WTC11 (cell line): ENCODE measurements around the gene ANKMY2. TPM values are rescaled to one million over a fixed set of nuclear protein-coding genes. Genes with fewer than 3 reads are reported as not detected.

Source experiments
- ATAC-seq: fragments of 200-7000 bp; cut with Tn5 transposase; 2 replicates; pipeline ENCODE4 v1.10.0; 2021; ENCODE audit warnings: mild to moderate bottlenecking, moderate library complexity
- CTCF ChIA-PET: fragments of 300-600 bp; sonication (Branson Sonifier 250); formaldehyde crosslinking; loops from one replicate; lab custom pipeline; 2021; ENCODE audit warnings: antibody characterized with exemption; lab: Charles Lee
- POLR2A ChIA-PET: fragments of 350-600 bp; sonication (Branson Sonifier 250); formaldehyde crosslinking; loops from one replicate; lab custom pipeline; 2021; ENCODE audit warnings: antibody characterized with exemption; lab: Charles Lee
- DNase-seq: peaks from one replicate; pipeline ENCODE4 v3.0.0; 2021; ENCODE audit warnings: low spot score
- H3K27ac Mint-ChIP-seq: 2 replicates; pipeline ENCODE4 v1.8.0; 2021; ENCODE audit warnings: mixed read lengths
- H3K27me3 Mint-ChIP-seq: 2 replicates; pipeline ENCODE4 v1.8.0; 2021; ENCODE audit warnings: low read depth, mild to moderate bottlenecking, moderate library complexity, mixed read lengths
- H3K36me3 Mint-ChIP-seq: 2 replicates; pipeline ENCODE4 v1.8.0; 2021; ENCODE audit warnings: mixed read lengths
- H3K4me1 Mint-ChIP-seq: 2 replicates; pipeline ENCODE4 v1.8.0; 2022; ENCODE audit warnings: mixed read lengths
- H3K4me3 Mint-ChIP-seq: 2 replicates; pipeline ENCODE4 v1.8.0; 2021; ENCODE audit warnings: mild to moderate bottlenecking, moderate library complexity, mixed read lengths
- H3K9me3 Mint-ChIP-seq: 2 replicates; pipeline ENCODE4 v1.8.0; 2021; ENCODE audit warnings: mixed read lengths
- ETV6 ChIP-seq: sonication (generic); formaldehyde crosslinking; IDR thresholded peaks from 2 replicates; pipeline ENCODE4 v1.8.1; 2022; ENCODE audit warnings: mild to moderate bottlenecking, missing genetic modification reagents
- JAZF1 ChIP-seq: fragments of 250-450 bp; sonication (Bioruptor Pico); IDR thresholded peaks from 2 replicates; pipeline ENCODE4 v1.9.0; 2021; ENCODE audit warnings: moderate library complexity, mild to moderate bottlenecking, inconsistent platforms
- KAT7 ChIP-seq: sonication (generic); formaldehyde crosslinking; IDR thresholded peaks from 2 replicates; pipeline ENCODE4 v1.8.1; 2023; ENCODE audit warnings: missing genetic modification reagents, mild to moderate bottlenecking, borderline replicate concordance
- MXD4 ChIP-seq: fragments of 250-450 bp; sonication (Bioruptor Pico); IDR thresholded peaks from 2 replicates; pipeline ENCODE4 v1.8.0; 2021; ENCODE audit warnings: mild to moderate bottlenecking, moderate library complexity, borderline replicate concordance
- NFE2L1 ChIP-seq: sonication (generic); formaldehyde crosslinking; IDR thresholded peaks from 2 replicates; pipeline ENCODE4 v1.8.1; 2023; ENCODE audit warnings: missing genetic modification reagents
- NR1H2 ChIP-seq: sonication (generic); formaldehyde crosslinking; IDR thresholded peaks from 2 replicates; pipeline ENCODE4 v1.9.0; 2021; ENCODE audit warnings: mild to moderate bottlenecking, moderate library complexity, missing genetic modification reagents
- PRRX2 ChIP-seq: fragments of 250-450 bp; sonication (Bioruptor Pico); IDR thresholded peaks from 2 replicates; pipeline ENCODE4 v1.8.0; 2021; ENCODE audit warnings: mild to moderate bottlenecking
- TEAD1 ChIP-seq: sonication (generic); formaldehyde crosslinking; IDR thresholded peaks from 2 replicates; pipeline ENCODE4 v1.8.0; 2022; ENCODE audit warnings: mild to moderate bottlenecking, missing genetic modification reagents
- ZBTB21 ChIP-seq: sonication (generic); formaldehyde crosslinking; IDR thresholded peaks from 2 replicates; pipeline ENCODE4 v1.8.1; 2023; ENCODE audit warnings: mild to moderate bottlenecking, missing genetic modification reagents, borderline replicate concordance
- ZNF219 ChIP-seq: sonication (generic); formaldehyde crosslinking; IDR thresholded peaks from 2 replicates; pipeline ENCODE4 v1.8.0; 2023; ENCODE audit warnings: missing genetic modification reagents, mild to moderate bottlenecking, borderline replicate concordance
- total RNA-seq: library from RNA; stranded (reverse); gene quantifications from 3 replicates; pipeline ENCODE4 v1.2.3, GENCODE V29; 2021
- TF ChIP-seq, protein P1 (sequence below): sonication (generic); formaldehyde crosslinking; IDR thresholded peaks from 2 replicates; pipeline ENCODE4 v1.8.1; 2023; ENCODE audit warnings: mild to moderate bottlenecking, missing genetic modification reagents, moderate library complexity
- TF ChIP-seq, protein P2 (sequence below): sonication (generic); formaldehyde crosslinking; IDR thresholded peaks from 2 replicates; pipeline ENCODE4 v1.8.1; 2022; ENCODE audit warnings: missing genetic modification reagents, borderline replicate concordance
- TF ChIP-seq, protein P3 (sequence below): sonication (generic); formaldehyde crosslinking; IDR thresholded peaks from 2 replicates; pipeline ENCODE4 v1.8.1; 2022; ENCODE audit warnings: mild to moderate bottlenecking, moderate library complexity, missing genetic modification reagents
- TF ChIP-seq, protein P4 (sequence below): sonication (generic); formaldehyde crosslinking; IDR thresholded peaks from 2 replicates; pipeline ENCODE4 v1.8.0; 2023; ENCODE audit warnings: mild to moderate bottlenecking, missing genetic modification reagents
- TF ChIP-seq, protein P5 (sequence below): fragments of 250-450 bp; sonication (Bioruptor Pico); IDR thresholded peaks from 2 replicates; pipeline ENCODE4 v1.9.0; 2021; ENCODE audit warnings: moderate library complexity, mild to moderate bottlenecking, inconsistent platforms, borderline replicate concordance
- TF ChIP-seq, protein P6 (sequence below): fragments of 250-450 bp; sonication (Bioruptor Pico); IDR thresholded peaks from 2 replicates; pipeline ENCODE4 v2.1.2; 2022; ENCODE audit warnings: mild to moderate bottlenecking, moderate library complexity
- TF ChIP-seq, protein P7 (sequence below): sonication (generic); formaldehyde crosslinking; IDR thresholded peaks from 2 replicates; pipeline ENCODE4 v1.8.0; 2022; ENCODE audit warnings: missing genetic modification reagents
- TF ChIP-seq, protein P8 (sequence below): fragments of 250-450 bp; sonication (Bioruptor Pico); IDR thresholded peaks from 2 replicates; pipeline ENCODE4 v1.9.0; 2021; ENCODE audit warnings: mild to moderate bottlenecking

ANKMY2 gene
- total RNA-seq, 1 experiment from 2014 or later = 13.6 TPM

DNA sequence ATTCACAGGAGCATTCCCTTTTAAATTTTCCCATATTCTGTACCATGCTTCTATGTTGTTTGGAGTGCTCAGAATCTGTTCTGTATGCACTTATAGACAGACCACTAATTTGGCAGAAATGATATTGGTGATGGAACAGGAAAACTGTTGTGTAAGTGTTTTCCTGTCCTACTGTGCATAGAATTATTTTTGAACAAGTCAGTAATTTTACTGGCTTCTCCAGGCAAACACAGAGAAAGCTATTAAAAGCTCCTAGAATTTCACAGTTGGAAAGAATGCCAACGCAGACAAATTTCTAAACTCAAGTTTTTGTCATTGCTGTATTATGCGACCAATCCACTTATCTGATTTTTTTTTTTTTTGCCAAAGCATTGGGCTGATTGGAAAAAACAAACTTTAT, 55.7 kb downstream of the ANKMY2 start:
- DNase-seq = no peak
- POLR2A ChIA-PET = no interaction called here
- Mint-ChIP-seq H3K27ac (no peak overlapping the region), H3K4me3 (no peak overlapping the region), H3K27me3 (no peaks in the 10 kb centered on the region), H3K4me1 (peaks cover 4% of the 10 kb centered on the region; the same call in 1 of the 2 replicates), H3K9me3 (peaks cover 5% of the 10 kb centered on the region), H3K36me3 (no peaks in the 10 kb centered on the region)
- no peak for ATAC-seq
- TF ChIP-seq KAT7 (no peak), ZNF219 (CRISPR knock-in tag) (no peak), JAZF1 (CRISPR knock-in tag) (no peak), MXD4 (no peak), NFE2L1 (CRISPR knock-in tag) (no peak), TEAD1 (no peak), PRRX2 (no peak), ZBTB21 (CRISPR knock-in tag) (no peak), ETV6 (CRISPR knock-in tag) (no peak), NR1H2 (CRISPR knock-in tag) (no peak)
- TF ChIP-seq, protein P1, sequence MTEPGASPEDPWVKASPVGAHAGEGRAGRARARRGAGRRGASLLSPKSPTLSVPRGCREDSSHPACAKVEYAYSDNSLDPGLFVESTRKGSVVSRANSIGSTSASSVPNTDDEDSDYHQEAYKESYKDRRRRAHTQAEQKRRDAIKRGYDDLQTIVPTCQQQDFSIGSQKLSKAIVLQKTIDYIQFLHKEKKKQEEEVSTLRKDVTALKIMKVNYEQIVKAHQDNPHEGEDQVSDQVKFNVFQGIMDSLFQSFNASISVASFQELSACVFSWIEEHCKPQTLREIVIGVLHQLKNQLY (CRISPR knock-in tag) = no peak
- TF ChIP-seq, protein P2, sequence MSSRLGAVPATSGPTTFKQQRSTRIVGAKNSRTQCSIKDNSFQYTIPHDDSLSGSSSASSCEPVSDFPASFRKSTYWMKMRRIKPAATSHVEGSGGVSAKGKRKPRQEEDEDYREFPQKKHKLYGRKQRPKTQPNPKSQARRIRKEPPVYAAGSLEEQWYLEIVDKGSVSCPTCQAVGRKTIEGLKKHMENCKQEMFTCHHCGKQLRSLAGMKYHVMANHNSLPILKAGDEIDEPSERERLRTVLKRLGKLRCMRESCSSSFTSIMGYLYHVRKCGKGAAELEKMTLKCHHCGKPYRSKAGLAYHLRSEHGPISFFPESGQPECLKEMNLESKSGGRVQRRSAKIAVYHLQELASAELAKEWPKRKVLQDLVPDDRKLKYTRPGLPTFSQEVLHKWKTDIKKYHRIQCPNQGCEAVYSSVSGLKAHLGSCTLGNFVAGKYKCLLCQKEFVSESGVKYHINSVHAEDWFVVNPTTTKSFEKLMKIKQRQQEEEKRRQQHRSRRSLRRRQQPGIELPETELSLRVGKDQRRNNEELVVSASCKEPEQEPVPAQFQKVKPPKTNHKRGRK (CRISPR knock-in tag) = no peak
- TF ChIP-seq, protein P3, sequence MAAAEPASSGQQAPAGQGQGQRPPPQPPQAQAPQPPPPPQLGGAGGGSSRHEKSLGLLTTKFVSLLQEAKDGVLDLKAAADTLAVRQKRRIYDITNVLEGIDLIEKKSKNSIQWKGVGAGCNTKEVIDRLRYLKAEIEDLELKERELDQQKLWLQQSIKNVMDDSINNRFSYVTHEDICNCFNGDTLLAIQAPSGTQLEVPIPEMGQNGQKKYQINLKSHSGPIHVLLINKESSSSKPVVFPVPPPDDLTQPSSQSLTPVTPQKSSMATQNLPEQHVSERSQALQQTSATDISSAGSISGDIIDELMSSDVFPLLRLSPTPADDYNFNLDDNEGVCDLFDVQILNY = no peak
- TF ChIP-seq, protein P4, sequence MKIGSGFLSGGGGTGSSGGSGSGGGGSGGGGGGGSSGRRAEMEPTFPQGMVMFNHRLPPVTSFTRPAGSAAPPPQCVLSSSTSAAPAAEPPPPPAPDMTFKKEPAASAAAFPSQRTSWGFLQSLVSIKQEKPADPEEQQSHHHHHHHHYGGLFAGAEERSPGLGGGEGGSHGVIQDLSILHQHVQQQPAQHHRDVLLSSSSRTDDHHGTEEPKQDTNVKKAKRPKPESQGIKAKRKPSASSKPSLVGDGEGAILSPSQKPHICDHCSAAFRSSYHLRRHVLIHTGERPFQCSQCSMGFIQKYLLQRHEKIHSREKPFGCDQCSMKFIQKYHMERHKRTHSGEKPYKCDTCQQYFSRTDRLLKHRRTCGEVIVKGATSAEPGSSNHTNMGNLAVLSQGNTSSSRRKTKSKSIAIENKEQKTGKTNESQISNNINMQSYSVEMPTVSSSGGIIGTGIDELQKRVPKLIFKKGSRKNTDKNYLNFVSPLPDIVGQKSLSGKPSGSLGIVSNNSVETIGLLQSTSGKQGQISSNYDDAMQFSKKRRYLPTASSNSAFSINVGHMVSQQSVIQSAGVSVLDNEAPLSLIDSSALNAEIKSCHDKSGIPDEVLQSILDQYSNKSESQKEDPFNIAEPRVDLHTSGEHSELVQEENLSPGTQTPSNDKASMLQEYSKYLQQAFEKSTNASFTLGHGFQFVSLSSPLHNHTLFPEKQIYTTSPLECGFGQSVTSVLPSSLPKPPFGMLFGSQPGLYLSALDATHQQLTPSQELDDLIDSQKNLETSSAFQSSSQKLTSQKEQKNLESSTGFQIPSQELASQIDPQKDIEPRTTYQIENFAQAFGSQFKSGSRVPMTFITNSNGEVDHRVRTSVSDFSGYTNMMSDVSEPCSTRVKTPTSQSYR (CRISPR knock-in tag) = no peak
- TF ChIP-seq, protein P5, sequence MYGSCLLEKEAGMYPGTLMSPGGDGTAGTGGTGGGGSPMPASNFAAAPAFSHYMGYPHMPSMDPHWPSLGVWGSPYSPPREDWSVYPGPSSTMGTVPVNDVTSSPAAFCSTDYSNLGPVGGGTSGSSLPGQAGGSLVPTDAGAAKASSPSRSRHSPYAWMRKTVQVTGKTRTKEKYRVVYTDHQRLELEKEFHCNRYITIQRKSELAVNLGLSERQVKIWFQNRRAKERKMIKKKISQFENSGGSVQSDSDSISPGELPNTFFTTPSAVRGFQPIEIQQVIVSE (CRISPR knock-in tag) = no peak
- TF ChIP-seq, protein P6, sequence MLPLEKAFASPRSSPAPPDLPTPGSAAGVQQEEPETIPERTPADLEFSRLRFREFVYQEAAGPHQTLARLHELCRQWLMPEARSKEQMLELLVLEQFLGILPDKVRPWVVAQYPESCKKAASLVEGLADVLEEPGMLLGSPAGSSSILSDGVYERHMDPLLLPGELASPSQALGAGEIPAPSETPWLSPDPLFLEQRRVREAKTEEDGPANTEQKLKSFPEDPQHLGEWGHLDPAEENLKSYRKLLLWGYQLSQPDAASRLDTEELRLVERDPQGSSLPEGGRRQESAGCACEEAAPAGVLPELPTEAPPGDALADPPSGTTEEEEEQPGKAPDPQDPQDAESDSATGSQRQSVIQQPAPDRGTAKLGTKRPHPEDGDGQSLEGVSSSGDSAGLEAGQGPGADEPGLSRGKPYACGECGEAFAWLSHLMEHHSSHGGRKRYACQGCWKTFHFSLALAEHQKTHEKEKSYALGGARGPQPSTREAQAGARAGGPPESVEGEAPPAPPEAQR (CRISPR knock-in tag) = no peak
- CTCF ChIA-PET = no interaction called here

DNA sequence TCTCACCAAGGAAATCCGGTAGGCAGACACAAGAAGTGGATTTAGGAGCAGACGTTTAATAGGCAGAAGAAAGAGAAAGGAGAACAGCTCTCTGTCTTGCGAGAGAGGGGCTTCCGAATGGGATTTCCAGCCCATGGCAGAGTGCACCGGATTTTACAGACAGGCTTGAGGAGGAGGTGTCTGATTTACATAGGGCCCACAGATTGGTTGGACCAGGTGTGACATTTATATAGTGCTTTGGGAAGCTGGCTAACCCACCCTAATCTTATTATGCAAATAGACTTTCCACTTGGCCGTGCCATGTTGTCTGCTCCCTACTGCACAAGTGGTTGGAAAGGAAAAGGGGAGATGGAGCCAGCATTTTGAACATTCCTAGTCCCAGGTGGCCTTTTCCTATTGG, 57.8 kb downstream of the ANKMY2 start:
- Mint-ChIP-seq H3K4me1 (peaks cover 7% of the 10 kb centered on the region; the same call in 1 of the 2 replicates), H3K9me3 (peaks cover 5% of the 10 kb centered on the region), H3K27ac (no peak overlapping the region), H3K4me3 (no peak overlapping the region), H3K27me3 (no peaks in the 10 kb centered on the region), H3K36me3 (no peaks in the 10 kb centered on the region)
- CTCF ChIA-PET = interaction anchor here (0.7 to 1.8 kb wide), 3 partner anchors 10 to 27 kb away, joined by 4 to 8 read pairs (median 4); no protein-coding TSS in a partner anchor
- ATAC-seq (peak; percentile 73), DNase-seq (no peak)
- POLR2A ChIA-PET = no interaction called here
- TF ChIP-seq, protein P7, sequence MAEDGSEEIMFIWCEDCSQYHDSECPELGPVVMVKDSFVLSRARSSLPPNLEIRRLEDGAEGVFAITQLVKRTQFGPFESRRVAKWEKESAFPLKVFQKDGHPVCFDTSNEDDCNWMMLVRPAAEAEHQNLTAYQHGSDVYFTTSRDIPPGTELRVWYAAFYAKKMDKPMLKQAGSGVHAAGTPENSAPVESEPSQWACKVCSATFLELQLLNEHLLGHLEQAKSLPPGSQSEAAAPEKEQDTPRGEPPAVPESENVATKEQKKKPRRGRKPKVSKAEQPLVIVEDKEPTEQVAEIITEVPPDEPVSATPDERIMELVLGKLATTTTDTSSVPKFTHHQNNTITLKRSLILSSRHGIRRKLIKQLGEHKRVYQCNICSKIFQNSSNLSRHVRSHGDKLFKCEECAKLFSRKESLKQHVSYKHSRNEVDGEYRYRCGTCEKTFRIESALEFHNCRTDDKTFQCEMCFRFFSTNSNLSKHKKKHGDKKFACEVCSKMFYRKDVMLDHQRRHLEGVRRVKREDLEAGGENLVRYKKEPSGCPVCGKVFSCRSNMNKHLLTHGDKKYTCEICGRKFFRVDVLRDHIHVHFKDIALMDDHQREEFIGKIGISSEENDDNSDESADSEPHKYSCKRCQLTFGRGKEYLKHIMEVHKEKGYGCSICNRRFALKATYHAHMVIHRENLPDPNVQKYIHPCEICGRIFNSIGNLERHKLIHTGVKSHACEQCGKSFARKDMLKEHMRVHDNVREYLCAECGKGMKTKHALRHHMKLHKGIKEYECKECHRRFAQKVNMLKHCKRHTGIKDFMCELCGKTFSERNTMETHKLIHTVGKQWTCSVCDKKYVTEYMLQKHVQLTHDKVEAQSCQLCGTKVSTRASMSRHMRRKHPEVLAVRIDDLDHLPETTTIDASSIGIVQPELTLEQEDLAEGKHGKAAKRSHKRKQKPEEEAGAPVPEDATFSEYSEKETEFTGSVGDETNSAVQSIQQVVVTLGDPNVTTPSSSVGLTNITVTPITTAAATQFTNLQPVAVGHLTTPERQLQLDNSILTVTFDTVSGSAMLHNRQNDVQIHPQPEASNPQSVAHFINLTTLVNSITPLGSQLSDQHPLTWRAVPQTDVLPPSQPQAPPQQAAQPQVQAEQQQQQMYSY (CRISPR knock-in tag) = peak; percentile 66
- TF ChIP-seq, protein P8, sequence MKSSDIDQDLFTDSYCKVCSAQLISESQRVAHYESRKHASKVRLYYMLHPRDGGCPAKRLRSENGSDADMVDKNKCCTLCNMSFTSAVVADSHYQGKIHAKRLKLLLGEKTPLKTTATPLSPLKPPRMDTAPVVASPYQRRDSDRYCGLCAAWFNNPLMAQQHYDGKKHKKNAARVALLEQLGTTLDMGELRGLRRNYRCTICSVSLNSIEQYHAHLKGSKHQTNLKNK (CRISPR knock-in tag) = no peak
